Ovary (tissue), 9 donors: ENCODE data around the gene EPOP. TPM values are rescaled to one million over a fixed set of nuclear protein-coding genes. Genes with fewer than 3 reads are reported as not detected.

Experiments
- DNase-seq, 5 donors: peaks; one replicate each; pipeline ENCODE4 v3.0.0-alpha.2; 2019 to 2020
- H3K27ac ChIP-seq, 2 donors: fragments of 200-600 bp; one replicate each; pipeline versions ENCODE4 v1.5.1 to v1.8.0; 2019 to 2022
- H3K27me3 ChIP-seq: fragments of 200-600 bp; one replicate; pipeline ENCODE4 v1.8.0; 2022
- H3K36me3 ChIP-seq: fragments of 200-600 bp; sonication (generic); one replicate; pipeline ENCODE4 v1.5.1; 2019
- H3K4me1 ChIP-seq: one replicate; pipeline ENCODE4 v1.8.1; 2013; ENCODE audit warnings: mild to moderate bottlenecking, moderate library complexity; ENCODE audit not compliant: insufficient read depth
- H3K4me3 ChIP-seq: fragments of 200-600 bp; sonication (generic); one replicate; pipeline ENCODE4 v1.5.1; 2017
- H3K9me3 ChIP-seq, 2 donors: fragments of 200-600 bp in 1 of 2; sonication (generic) in 1 of 2; one replicate each; pipeline versions ENCODE4 v1.5.1 to v1.8.1; 2013 to 2019; ENCODE audit warnings: mild to moderate bottlenecking in 1 of 2, moderate library complexity in 1 of 2
- CTCF ChIP-seq, 3 donors: fragments of 450-650 bp in 2 of 3; fragments of 200-600 bp in 1 of 3; IDR thresholded peaks; one replicate each; pipeline versions ENCODE4 v1.5.1 to v1.8.0; 2016 to 2022; ENCODE audit warnings: antibody characterized with exemption in 3 of 3, mild to moderate bottlenecking in 1 of 3
- EP300 ChIP-seq: sonication (generic); formaldehyde crosslinking; IDR thresholded peaks from one replicate; pipeline ENCODE4 v1.6.1; 2017; ENCODE audit warnings: antibody characterized with exemption
- POLR2A ChIP-seq: fragments of 450-650 bp; IDR thresholded peaks from one replicate; pipeline ENCODE4 v1.6.1; 2017; ENCODE audit warnings: antibody characterized with exemption, mild to moderate bottlenecking, moderate library complexity
- WGBS, 3 donors: extraction: QIAGEN DNeasy Blood & Tissue Kit in 1 of 3; methylation state at CpG; one replicate each; pipeline versions ENCODE4 v1.1.5 to v1.1.7; 2013 to 2017; 5-methylcytosine and 5-hydroxymethylcytosine counted together
- intact Hi-C, 4 donors: fragments of 100-400 bp; cut with DNase I; formaldehyde crosslinking; loops; one replicate each; pipeline versions ENCODE4 v1.11.0 to v1.15.1; 2022 to 2023
- polyA plus RNA-seq, 2 donors: library from polyadenylated mRNA; stranded (reverse); fragments of 200-250 nt in 1 of 2; fragments of 350-450 nt in 1 of 2; fragmentation: Illumina TruSeq in 1 of 2; extraction: RNeasy Lipid Tissue Mini Kit (QIAGEN cat#74804) in 1 of 2; gene quantifications; one replicate each; pipeline ENCODE4 v1.2.3, GENCODE V29; 2013 to 2014
- total RNA-seq, 7 donors: library from RNA; depleted of rRNA in 2 of 7; stranded (reverse); fragments of >200 nt in 2 of 7; fragmentation: NEBNext Ultra II Directional in 3 of 7; extraction: Animal tissue kit (Norgen Biotek cat#: 25700) in 3 of 7; gene quantifications; one replicate each; pipeline versions ENCODE4 v1.1.0 to v1.2.4, GENCODE V29; 2016 to 2023
- donor health status: DM: no; HTN: no; CAD: no; lungs with moderate emphysema.
- donor health status: DM: no; HTN: no; CAD: no.
- donor health status: Bipolar disorder and iron deficiency.
- donor health status: DM: yes; HTN: yes; CAD: no.
- donor health status: DM: no; HTN: no; CAD: no.
- donor health status: DM: yes; HTN: yes; CAD: no.

The EPOP gene
- total and polyA plus RNA-seq, 9 donors: 0.50 to 1.7 (median 0.84) TPM

- Histone ChIP-seq H3K9me3 (no peaks in the 10 kb centered on the region), H3K4me3 (no peak overlapping the region), H3K27me3 (no peaks in the 10 kb centered on the region), H3K4me1 (no peaks in the 10 kb centered on the region), H3K36me3 (no peaks in the 10 kb centered on the region), H3K27ac (no peak overlapping the region)
- WGBS, 3 donors: 8 to 10% (median 9%) methylated on average over 9 of the region's 9 CpGs
- intact Hi-C loops: loop anchor here (5.0 kb wide), 1 partner anchor 60 kb away; no protein-coding TSS in a partner anchor
- TF ChIP-seq POLR2A: no peak
- no peak for TF ChIP-seq EP300
- peak; percentile 82 to 97 (median 97) for TF ChIP-seq CTCF (IDR thresholded peaks at IDR 0.05)
- peak; percentile 74 to 88 (median 87) for DNase-seq
Observed at GRCh38 chr17:38676706-38677504, 2.1 kb upstream of the EPOP start.

DNA sequence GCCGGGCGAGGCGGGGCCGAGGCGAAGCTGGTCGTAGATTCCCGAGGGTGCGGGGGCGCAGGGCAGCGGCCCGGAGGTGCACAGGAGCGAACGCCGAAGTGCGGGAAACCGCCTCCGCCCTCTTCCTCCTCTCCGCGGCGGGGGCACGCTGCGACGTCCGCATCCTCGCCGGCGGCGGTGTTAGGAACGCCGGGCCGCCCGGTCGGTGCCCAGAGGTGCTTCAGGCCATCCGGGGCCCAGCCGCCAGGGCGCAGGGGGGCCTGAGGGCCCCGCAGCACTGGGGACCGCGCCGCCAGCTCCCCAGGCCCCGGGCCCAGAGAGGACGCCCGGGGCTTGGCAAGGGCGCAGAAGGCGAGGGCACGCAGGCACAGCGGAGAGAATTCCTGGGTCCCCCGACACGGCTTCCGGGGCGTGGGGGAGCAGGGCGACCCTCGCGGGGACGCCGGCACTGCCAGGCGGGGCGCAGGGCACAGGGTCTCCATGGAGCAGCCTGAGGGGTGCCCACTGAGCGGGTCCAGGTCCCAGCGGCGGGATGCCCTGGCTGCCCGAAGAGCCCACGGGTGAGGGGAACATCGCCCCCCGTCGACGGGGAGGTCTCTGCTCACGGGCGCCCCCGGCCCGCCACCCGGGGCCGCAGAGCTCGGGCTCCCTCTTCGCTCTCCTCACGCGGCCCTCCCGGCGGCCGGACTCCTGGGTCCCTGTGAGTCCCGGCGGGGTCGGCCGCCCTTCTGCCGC lies 576 bp downstream of the EPOP start:
- no peak overlapping the region for H3K27ac ChIP-seq

GRCh38 chr17:38673707-38674013 lies 1.1 kb downstream of the EPOP start:
- Histone ChIP-seq H3K36me3 (no peaks in the 10 kb centered on the region), H3K27me3 (no peaks in the 10 kb centered on the region), H3K27ac (no peak overlapping the region), H3K4me3 (peak overlapping the region; percentile 25), H3K4me1 (no peaks in the 10 kb centered on the region), H3K9me3 (no peaks in the 10 kb centered on the region)
- TF ChIP-seq CTCF (IDR thresholded peaks at IDR 0.05) (no peak), EP300 (no peak), POLR2A (no peak)
- intact Hi-C loops: no loop called here
- peak in 4 of 5 donors; percentile 36 to 60 (median 46) for DNase-seq
- 0 to 1% (median 0%) methylated on average over 20 to 41 of the region's 41 CpGs for WGBS, 3 donors

More for the DNA sequence above, 576 bp downstream of the EPOP start:
- TF ChIP-seq CTCF (IDR thresholded peaks at IDR 0.05) (no peak), POLR2A (no peak), EP300 (no peak)
- 1 to 2% (median 1%) methylated on average over 34 to 85 of the region's 85 CpGs for WGBS, 3 donors
- H3K9me3 ChIP-seq: no peaks in the 10 kb centered on the region
- H3K4me3 ChIP-seq: peak overlapping the region; percentile 25
- DNase-seq: peak in 4 of 5 donors; percentile 17 to 45 (median 38)
- H3K36me3 ChIP-seq: no peaks in the 10 kb centered on the region
- intact Hi-C loops: no loop called here
- no peaks in the 10 kb centered on the region for H3K27me3 ChIP-seq
- no peaks in the 10 kb centered on the region for H3K4me1 ChIP-seq

DNA sequence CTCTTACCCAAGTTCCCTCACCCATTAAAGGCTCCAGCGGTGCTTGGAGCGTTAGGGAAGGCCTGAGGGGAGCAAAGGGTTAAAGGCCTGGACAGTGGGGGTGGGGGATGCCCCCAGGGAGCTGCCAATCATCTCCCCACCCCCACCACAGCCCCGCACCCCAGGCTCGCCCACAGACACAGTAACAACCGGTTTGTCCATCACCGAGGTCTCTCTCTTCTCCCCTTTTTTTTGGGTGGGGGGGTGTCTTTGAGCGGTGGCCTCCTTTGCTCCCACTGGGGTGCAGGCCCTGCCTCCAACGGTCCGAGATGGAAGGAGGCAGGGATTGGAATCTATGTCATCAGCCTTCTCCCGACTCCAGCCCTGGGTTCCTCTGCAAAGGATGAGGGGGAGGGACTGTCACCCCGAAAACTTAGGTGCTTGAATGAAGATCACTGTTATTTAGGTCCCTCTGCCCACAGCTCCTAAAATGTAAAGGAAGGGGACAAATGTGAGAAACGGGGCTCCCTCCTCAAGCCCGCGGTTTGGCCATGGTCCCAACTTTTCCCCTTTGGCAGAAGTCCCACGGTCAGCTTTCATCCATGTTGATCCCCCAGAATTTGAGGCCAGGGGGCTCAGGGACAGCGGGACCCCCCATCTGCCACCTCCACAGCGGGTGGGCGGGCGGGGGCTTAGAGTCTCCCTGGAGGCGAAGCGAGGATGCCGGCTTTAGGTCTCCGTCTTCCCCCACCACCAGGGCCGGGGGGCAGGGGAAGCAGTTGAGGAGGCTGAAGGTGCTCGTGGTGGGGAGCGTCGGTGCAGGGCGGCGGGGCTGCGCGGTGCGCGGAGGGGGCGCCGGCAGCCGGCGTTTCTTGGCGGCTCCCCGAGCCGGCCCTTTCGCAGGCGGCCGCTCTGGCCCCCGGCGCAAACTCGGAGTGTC lies 1.7 kb downstream of the EPOP start:
- TF ChIP-seq POLR2A (no peak), CTCF (IDR thresholded peaks at IDR 0.05) (no peak), EP300 (no peak)
- no peaks in the 10 kb centered on the region for H3K4me1 ChIP-seq
- intact Hi-C loops: no loop called here
- no peaks in the 10 kb centered on the region for H3K27me3 ChIP-seq
- 17 to 21% (median 18%) methylated on average over 43 to 46 of the region's 46 CpGs for WGBS, 3 donors
- H3K9me3 ChIP-seq: no peaks in the 10 kb centered on the region
- DNase-seq: peak in 2 of 5 donors; percentile 28 to 47
- no peak overlapping the region for H3K27ac ChIP-seq
- no peaks in the 10 kb centered on the region for H3K36me3 ChIP-seq
- no peak overlapping the region for H3K4me3 ChIP-seq
